Measurements from ENCODE around the gene EPHB2.

- no peak for TF ChIP-seq CTCF (IDR thresholded peaks at IDR 0.05; ENCODE audit: low read length)
- no peak for TF ChIP-seq EZH2 (optimal IDR thresholded peaks at IDR 0.05; ENCODE audit: low read depth, low read length)
Observed at GRCh38 chr1:22688466-22688865, 22.2 kb upstream of the EPHB2 start.

Measured in MM.1S (cell line).